H1 (cell line): Measurements from ENCODE around the gene KCNK15. TPM values are rescaled to one million over a fixed set of nuclear protein-coding genes. Genes with fewer than 3 reads are reported as not detected.
"Not testable (repeated sequence)": the region's sequence is repeated elsewhere in the genome, so short reads cannot be mapped to it uniquely, and the experiment has no call there.

Source experiments
- CTCF ChIA-PET: fragments of 300-600 bp; sonication (Branson Sonifier 250); formaldehyde crosslinking; loops from one replicate; lab custom pipeline; 2021; ENCODE audit not compliant: partially characterized antibody; lab: Charles Lee
- POLR2A ChIA-PET: fragments of 300-600 bp; sonication (Branson Sonifier 250); formaldehyde crosslinking; loops from one replicate; lab custom pipeline; 2021; ENCODE audit warnings: inconsistent platforms; ENCODE audit not compliant: partially characterized antibody; lab: Charles Lee
- DNase-seq, 2 experiments: peaks; one replicate each; pipeline versions ENCODE4 v3.0.0 to v3.0.0-alpha.2; 2010 to 2022; ENCODE audit warnings: low spot score in 2 of 2, low read depth in 1 of 2, mixed read lengths in 1 of 2
- FAIRE-seq: peaks from 2 replicates; lab custom pipeline; 2011; peaks lifted over from hg19 to GRCh38; lab: Jason Lieb, UNC
- H2AFZ ChIP-seq: 2 replicates; pipeline ENCODE4 v1.8.1; 2012; ENCODE audit warnings: low read length, inconsistent platforms
- H2AK5ac ChIP-seq: 2 replicates; pipeline ENCODE4 v1.6.1; 2013; ENCODE audit warnings: low read depth, low read length
- H2BK120ac ChIP-seq: replicated peaks from 2 replicates; pipeline ENCODE3; 2013; ENCODE audit warnings: low read depth, low read length, inconsistent platforms
- H2BK12ac ChIP-seq: 2 replicates; pipeline ENCODE4 v1.6.1; 2013; ENCODE audit warnings: low read depth, low read length
- H2BK15ac ChIP-seq: 2 replicates; pipeline ENCODE4 v1.6.1; 2013; ENCODE audit warnings: low read length
- H2BK20ac ChIP-seq: 2 replicates; pipeline ENCODE4 v1.6.1; 2013; ENCODE audit warnings: low read length
- H2BK5ac ChIP-seq: 2 replicates; pipeline ENCODE4 v1.6.1; 2013; ENCODE audit warnings: low read depth, low read length
- H3K14ac ChIP-seq: 2 replicates; pipeline ENCODE4 v1.6.1; 2013; ENCODE audit warnings: inconsistent platforms; ENCODE audit not compliant: insufficient read length
- H3K18ac ChIP-seq: 2 replicates; pipeline ENCODE4 v1.6.1; 2013; ENCODE audit warnings: low read length; ENCODE audit errors: extremely low read depth
- H3K23ac ChIP-seq: 2 replicates; pipeline ENCODE4 v1.6.1; 2013; ENCODE audit warnings: inconsistent platforms; ENCODE audit not compliant: insufficient read length
- H3K23me2 ChIP-seq: 2 replicates; pipeline ENCODE4 v1.6.1; 2013; ENCODE audit warnings: low read depth, low read length
- H3K27ac ChIP-seq: 2 replicates; pipeline ENCODE4 v1.6.1; 2011; ENCODE audit warnings: low read depth, low read length, inconsistent platforms
- H3K27me3 ChIP-seq, 4 experiments: replicated peaks in 1 of 4; 1 replicate in 1 of 4; 2 replicates in 3 of 4; pipeline versions ENCODE4 v1.6.1 to v1.8.1; 2011 to 2013; ENCODE audit warnings: low read length in 3 of 4, mild to moderate bottlenecking in 3 of 4, inconsistent platforms in 2 of 4, mixed read lengths in 2 of 4, moderate library complexity in 1 of 4; ENCODE audit not compliant: control insufficient read depth in 3 of 4, insufficient read depth in 3 of 4; ENCODE audit errors: extremely low read depth in 1 of 4
- H3K36me3 ChIP-seq, 4 experiments: 2 replicates each; pipeline versions ENCODE4 v1.6.1 to v1.8.1; 2011 to 2013; ENCODE audit warnings: mild to moderate bottlenecking in 4 of 4, low read length in 3 of 4, moderate library complexity in 2 of 4, control low read depth in 1 of 4, inconsistent platforms in 1 of 4; ENCODE audit not compliant: insufficient read depth in 4 of 4, control insufficient read depth in 2 of 4
- H3K4ac ChIP-seq: replicated peaks from 2 replicates; pipeline ENCODE3; 2013; ENCODE audit warnings: low read length, low read depth, mixed read lengths, inconsistent platforms; ENCODE audit not compliant: insufficient read length
- H3K4me1 ChIP-seq, 4 experiments: replicated peaks in 1 of 4; 1 replicate in 1 of 4; 2 replicates in 3 of 4; pipeline versions ENCODE4 v1.6.1 to v1.8.1; 2011 to 2013; ENCODE audit warnings: low read length in 3 of 4, inconsistent platforms in 2 of 4, mixed read lengths in 1 of 4; ENCODE audit not compliant: insufficient read depth in 4 of 4, control insufficient read depth in 3 of 4
- H3K4me2 ChIP-seq, 2 experiments: 2 replicates each; pipeline versions ENCODE4 v1.6.1 to v1.8.1; 2011 to 2013; ENCODE audit warnings: low read depth in 2 of 2, low read length in 2 of 2, control low read depth in 1 of 2, inconsistent platforms in 1 of 2, mild to moderate bottlenecking in 1 of 2; ENCODE audit not compliant: insufficient read depth in 1 of 2
- H3K4me3 ChIP-seq, 4 experiments: fragments of 200-600, 300-600 bp in 1 of 4; sonication (generic), shearing (Covaris generic), sonication (Bioruptor Twin) in 1 of 4; 2 replicates each; pipeline versions ENCODE4 v1.5.1 to v1.8.1; 2011 to 2016; ENCODE audit warnings: low read length in 4 of 4, low read depth in 3 of 4, control low read depth in 2 of 4, inconsistent platforms in 2 of 4, mild to moderate bottlenecking in 2 of 4, mixed read lengths in 1 of 4, moderate library complexity in 1 of 4; ENCODE audit not compliant: insufficient read depth in 2 of 4; ENCODE audit errors: extremely low read depth in 1 of 4
- H3K56ac ChIP-seq: replicated peaks from 2 replicates; pipeline ENCODE3; 2013; ENCODE audit warnings: low read depth, mild to moderate bottlenecking, mixed read lengths, low read length, inconsistent platforms; ENCODE audit not compliant: insufficient read length
- H3K79me1 ChIP-seq: 2 replicates; pipeline ENCODE4 v1.6.1; 2013; ENCODE audit warnings: low read depth, low read length, control low read depth
- H3K79me2 ChIP-seq, 2 experiments: 2 replicates each; pipeline versions ENCODE4 v1.6.1 to v1.8.1; 2012 to 2013; ENCODE audit warnings: low read length in 2 of 2, mild to moderate bottlenecking in 2 of 2, inconsistent platforms in 1 of 2; ENCODE audit not compliant: insufficient read depth in 2 of 2, control insufficient read depth in 1 of 2
- H3K9ac ChIP-seq, 4 experiments: replicated peaks in 1 of 4; 1 replicate in 1 of 4; 2 replicates in 3 of 4; pipeline versions ENCODE4 v1.6.1 to v1.8.1; 2011 to 2013; ENCODE audit warnings: low read depth in 3 of 4, low read length in 3 of 4, control low read depth in 2 of 4, mild to moderate bottlenecking in 2 of 4, moderate library complexity in 2 of 4, inconsistent platforms in 1 of 4; ENCODE audit errors: extremely low read depth in 1 of 4
- H3K9me3 ChIP-seq, 2 experiments: 2 replicates each; pipeline versions ENCODE4 v1.6.1 to v1.8.1; 2012 to 2013; ENCODE audit warnings: mild to moderate bottlenecking in 2 of 2, moderate library complexity in 2 of 2, control low read depth in 1 of 2, inconsistent platforms in 1 of 2, low read depth in 1 of 2, low read length in 1 of 2, mixed read lengths in 1 of 2; ENCODE audit not compliant: insufficient read depth in 2 of 2
- H4K20me1 ChIP-seq, 2 experiments: replicated peaks in 1 of 2; 2 replicates each; pipeline versions ENCODE3 to v1.8.1; 2011 to 2013; ENCODE audit warnings: inconsistent platforms in 2 of 2, low read length in 2 of 2, mild to moderate bottlenecking in 1 of 2; ENCODE audit not compliant: insufficient read depth in 2 of 2, control insufficient read depth in 1 of 2
- H4K5ac ChIP-seq: 2 replicates; pipeline ENCODE4 v1.6.1; 2013; ENCODE audit warnings: low read length, low read depth, mixed read lengths, inconsistent platforms; ENCODE audit not compliant: insufficient read length
- H4K8ac ChIP-seq: 2 replicates; pipeline ENCODE4 v1.8.0; 2013; ENCODE audit warnings: mild to moderate bottlenecking, moderate library complexity, low read length, inconsistent platforms; ENCODE audit not compliant: insufficient read depth; ENCODE audit errors: extremely low read depth
- H4K91ac ChIP-seq: replicated peaks from 2 replicates; pipeline ENCODE3; 2013; ENCODE audit warnings: low read length, mixed read lengths, inconsistent platforms; ENCODE audit not compliant: insufficient read length
- WGBS, 2 experiments: shearing (Covaris generic) in 1 of 2; methylation state at CpG; one replicate each; pipeline versions ENCODE4 v1.1.6 to v1.1.7; 2013 to 2015; ENCODE audit warnings: low lambda C conversion rate in 2 of 2, mixed read lengths in 2 of 2, inconsistent platforms in 1 of 2, low coverage in 1 of 2, missing lambda C conversion rate in 1 of 2; ENCODE audit not compliant: insufficient replicate concordance in 2 of 2, insufficient coverage in 1 of 2, insufficient read length in 1 of 2; ENCODE audit errors: extremely low coverage in 1 of 2, missing lambda C conversion rate in 1 of 2; 5-methylcytosine and 5-hydroxymethylcytosine counted together
- polyA plus RNA-seq, 7 experiments: library from polyadenylated mRNA; depleted of rRNA in 3 of 7; stranded (reverse) in 5 of 7; unstranded in 2 of 7; fragments of >200 nt in 5 of 7; fragments of 200-250 nt in 2 of 7; gene quantifications; 1 replicate in 5 of 7; 2 replicates in 1 of 7; 4 replicates in 1 of 7; pipeline versions ENCODE4 v1.2.1 to v1.2.3, GENCODE V29; 2011 to 2013; ENCODE audit warnings: missing spikeins in 2 of 7, mixed read lengths in 2 of 7
- total RNA-seq: library from RNA; stranded (reverse); fragmentation: NEBNext Ultra II Directional; extraction: Animal tissue kit (Norgen Biotek cat#: 25700); gene quantifications from 2 replicates; pipeline ENCODE4 v1.2.1, GENCODE V29; 2021

Gene KCNK15
- total and polyA plus RNA-seq, 2 of the 8 experiments (the other 6 are each of a cell fraction or from before 2014, with no cell fraction given), result 0.24 to 0.33 TPM

DNA sequence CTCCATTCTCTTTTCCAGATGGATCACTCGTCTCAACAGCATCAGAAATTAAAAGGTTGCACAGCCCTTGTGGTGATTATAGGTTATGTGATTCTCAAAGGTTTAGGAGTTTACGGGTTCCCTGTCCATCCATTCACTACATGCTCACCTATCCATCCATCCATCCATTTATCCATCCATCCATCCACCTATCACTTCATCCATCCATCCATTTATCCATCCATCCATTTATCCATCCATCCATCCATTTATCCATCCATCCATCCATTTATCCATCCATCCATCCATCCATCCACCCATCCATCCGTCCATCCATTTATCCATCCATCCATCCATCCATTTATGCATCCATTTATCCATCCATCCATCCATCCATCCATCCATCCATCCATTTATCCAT, 18.1 kb downstream of the KCNK15 start:
- H3K27me3 ChIP-seq, H3K23ac ChIP-seq, H3K4me3 ChIP-seq, H3K14ac ChIP-seq, H3K4me2 ChIP-seq, H3K23me2 ChIP-seq, DNase-seq, H3K79me1 ChIP-seq, H3K4ac ChIP-seq, H3K79me2 ChIP-seq, H4K20me1 ChIP-seq, FAIRE-seq, H3K9me3 ChIP-seq, H3K4me1 ChIP-seq, H2BK12ac ChIP-seq, POLR2A ChIA-PET, H3K27ac ChIP-seq, H3K36me3 ChIP-seq, H2BK5ac ChIP-seq, H2BK15ac ChIP-seq, H3K18ac ChIP-seq, H2AFZ ChIP-seq, H4K91ac ChIP-seq, H3K9ac ChIP-seq, H2AK5ac ChIP-seq, H2BK120ac ChIP-seq, H2BK20ac ChIP-seq, H4K5ac ChIP-seq, H4K8ac ChIP-seq: not testable (repeated sequence)
- 94% methylated on average over 3 of the region's 3 CpGs; no CpG with 5 or more reads in 1 of the 2 experiments for WGBS, 2 experiments
- CTCF ChIA-PET, result interaction anchor here (0.9 to 17.1 kb wide), 3 partner anchors 13 to 40 kb away, joined by 3 to 256 read pairs (median 4); partner anchors contain the start of gene KCNK15
- peak overlapping the region; percentile 99 for H3K56ac ChIP-seq
